ENCODE measurements around the gene RUVBL2. TPM values are rescaled to one million over a fixed set of nuclear protein-coding genes. Genes with fewer than 3 reads are reported as not detected.
A peak's percentile ranks its signal among the peaks of the same experiment; 100 is the strongest.

RUVBL2 gene
- total and polyA plus RNA-seq, 9 donors = 55.3 to 72.5 (median 66.4) TPM

GRCh38 chr19:48969276-48970138 is 24.2 kb upstream of the RUVBL2 start:
- no peak overlapping the region for H3K4me3 ChIP-seq (ENCODE audit: low read length)
- no peaks in the 10 kb centered on the region for H3K9me3 ChIP-seq (replicated peaks; ENCODE audit: control insufficient read depth, low read depth, low read length)
- H3K4me1 ChIP-seq (ENCODE audit: control insufficient read depth, insufficient read depth, low read length) = peaks cover 13% of the 10 kb centered on the region
- no peak overlapping the region for H3K27ac ChIP-seq (ENCODE audit: low read length)
- peaks cover 70% of the 10 kb centered on the region for H3K36me3 ChIP-seq (ENCODE audit: control insufficient read depth, insufficient read depth, low read length)
- DNase-seq = no peak
- 93% methylated on average over 32 of the region's 45 CpGs for WGBS (ENCODE audit: insufficient coverage)
- H3K27me3 ChIP-seq (ENCODE audit: control insufficient read depth, insufficient read depth, low read length) = no peaks in the 10 kb centered on the region

- Histone ChIP-seq H3K9me3 (replicated peaks; ENCODE audit: control insufficient read depth, low read depth, low read length) (no peaks in the 10 kb centered on the region), H3K4me3 (ENCODE audit: low read length) (no peak overlapping the region), H3K27me3 (ENCODE audit: control insufficient read depth, insufficient read depth, low read length) (no peaks in the 10 kb centered on the region), H3K27ac (ENCODE audit: low read length) (no peak overlapping the region), H3K36me3 (ENCODE audit: control insufficient read depth, insufficient read depth, low read length) (peaks cover 71% of the 10 kb centered on the region), H3K4me1 (ENCODE audit: control insufficient read depth, insufficient read depth, low read length) (peaks cover 10% of the 10 kb centered on the region)
- DNase-seq = no peak
- 89% methylated on average over 16 of the region's 23 CpGs for WGBS (ENCODE audit: insufficient coverage)
Observed at GRCh38 chr19:48970139-48970766, 23.4 kb upstream of the RUVBL2 start.

GRCh38 chr19:48970923-48971395 is 22.7 kb upstream of the RUVBL2 start:
- no peaks in the 10 kb centered on the region for H3K9me3 ChIP-seq (replicated peaks; ENCODE audit: control insufficient read depth, low read depth, low read length)
- peak; percentile 86 for DNase-seq
- peaks cover 8% of the 10 kb centered on the region for H3K4me1 ChIP-seq (ENCODE audit: control insufficient read depth, insufficient read depth, low read length)
- peaks cover 72% of the 10 kb centered on the region for H3K36me3 ChIP-seq (ENCODE audit: control insufficient read depth, insufficient read depth, low read length)
- WGBS (ENCODE audit: insufficient coverage) = 0% methylated on average over 2 of the region's 19 CpGs
- no peaks in the 10 kb centered on the region for H3K27me3 ChIP-seq (ENCODE audit: control insufficient read depth, insufficient read depth, low read length)
- no peak overlapping the region for H3K4me3 ChIP-seq (ENCODE audit: low read length)
- H3K27ac ChIP-seq (ENCODE audit: low read length) = no peak overlapping the region

GRCh38 chr19:48975947-48976847 is 17.5 kb upstream of the RUVBL2 start:
- no peak overlapping the region for H3K4me3 ChIP-seq (ENCODE audit: low read length)
- H3K27me3 ChIP-seq (ENCODE audit: control insufficient read depth, insufficient read depth, low read length) = no peaks in the 10 kb centered on the region
- no peaks in the 10 kb centered on the region for H3K9me3 ChIP-seq (replicated peaks; ENCODE audit: control insufficient read depth, low read depth, low read length)
- peaks cover 17% of the 10 kb centered on the region for H3K4me1 ChIP-seq (ENCODE audit: control insufficient read depth, insufficient read depth, low read length)
- H3K36me3 ChIP-seq (ENCODE audit: control insufficient read depth, insufficient read depth, low read length) = peaks cover 61% of the 10 kb centered on the region
- DNase-seq = peak; percentile 66
- no peak overlapping the region for H3K27ac ChIP-seq (ENCODE audit: low read length)
- WGBS (ENCODE audit: insufficient coverage) = 91% methylated on average over 4 of the region's 13 CpGs

- Histone ChIP-seq H3K9me3 (replicated peaks; ENCODE audit: control insufficient read depth, low read depth, low read length) (no peaks in the 10 kb centered on the region), H3K27me3 (ENCODE audit: control insufficient read depth, insufficient read depth, low read length) (no peaks in the 10 kb centered on the region), H3K36me3 (ENCODE audit: control insufficient read depth, insufficient read depth, low read length) (peaks cover 62% of the 10 kb centered on the region), H3K4me3 (ENCODE audit: low read length) (no peak overlapping the region), H3K4me1 (ENCODE audit: control insufficient read depth, insufficient read depth, low read length) (peaks cover 17% of the 10 kb centered on the region), H3K27ac (ENCODE audit: low read length) (no peak overlapping the region)
- 80% methylated on average over 1 of the region's 2 CpGs for WGBS (ENCODE audit: insufficient coverage)
- DNase-seq = no peak
Observed at GRCh38 chr19:48977061-48977460, 16.6 kb upstream of the RUVBL2 start.

- Histone ChIP-seq H3K36me3 (ENCODE audit: control insufficient read depth, insufficient read depth, low read length) (peaks cover 72% of the 10 kb centered on the region), H3K4me1 (ENCODE audit: control insufficient read depth, insufficient read depth, low read length) (peaks cover 17% of the 10 kb centered on the region), H3K4me3 (ENCODE audit: low read length) (no peak overlapping the region), H3K27me3 (ENCODE audit: control insufficient read depth, insufficient read depth, low read length) (no peaks in the 10 kb centered on the region), H3K9me3 (replicated peaks; ENCODE audit: control insufficient read depth, low read depth, low read length) (no peaks in the 10 kb centered on the region), H3K27ac (ENCODE audit: low read length) (no peak overlapping the region)
- no peak for DNase-seq
- WGBS (ENCODE audit: insufficient coverage) = 80% methylated on average over 1 of the region's 9 CpGs
Observed at GRCh38 chr19:48982280-48982679, 11.4 kb upstream of the RUVBL2 start.

- H3K27ac ChIP-seq (ENCODE audit: low read length) = no peak overlapping the region
- no peaks in the 10 kb centered on the region for H3K27me3 ChIP-seq (ENCODE audit: control insufficient read depth, insufficient read depth, low read length)
- WGBS (ENCODE audit: insufficient coverage) = 96% methylated on average over 13 of the region's 13 CpGs
- peaks cover 21% of the 10 kb centered on the region for H3K4me1 ChIP-seq (ENCODE audit: control insufficient read depth, insufficient read depth, low read length)
- peaks cover 81% of the 10 kb centered on the region for H3K36me3 ChIP-seq (ENCODE audit: control insufficient read depth, insufficient read depth, low read length)
- H3K9me3 ChIP-seq (replicated peaks; ENCODE audit: control insufficient read depth, low read depth, low read length) = no peaks in the 10 kb centered on the region
- no peak overlapping the region for H3K4me3 ChIP-seq (ENCODE audit: low read length)
- DNase-seq = no peak
Observed at GRCh38 chr19:48985711-48986110, 8.0 kb upstream of the RUVBL2 start.

GRCh38 chr19:48986211-48986610 is 7.5 kb upstream of the RUVBL2 start:
- no peak overlapping the region for H3K4me3 ChIP-seq (ENCODE audit: low read length)
- 92% methylated on average over 1 of the region's 3 CpGs for WGBS (ENCODE audit: insufficient coverage)
- peaks cover 26% of the 10 kb centered on the region for H3K4me1 ChIP-seq (ENCODE audit: control insufficient read depth, insufficient read depth, low read length)
- H3K36me3 ChIP-seq (ENCODE audit: control insufficient read depth, insufficient read depth, low read length) = peaks cover 84% of the 10 kb centered on the region
- no peaks in the 10 kb centered on the region for H3K27me3 ChIP-seq (ENCODE audit: control insufficient read depth, insufficient read depth, low read length)
- H3K27ac ChIP-seq (ENCODE audit: low read length) = no peak overlapping the region
- no peak for DNase-seq
- H3K9me3 ChIP-seq (replicated peaks; ENCODE audit: control insufficient read depth, low read depth, low read length) = no peaks in the 10 kb centered on the region

- no peak for DNase-seq
- H3K4me1 ChIP-seq (ENCODE audit: control insufficient read depth, insufficient read depth, low read length) = peaks cover 37% of the 10 kb centered on the region
- no peak overlapping the region for H3K4me3 ChIP-seq (ENCODE audit: low read length)
- H3K27me3 ChIP-seq (ENCODE audit: control insufficient read depth, insufficient read depth, low read length) = no peaks in the 10 kb centered on the region
- H3K9me3 ChIP-seq (replicated peaks; ENCODE audit: control insufficient read depth, low read depth, low read length) = no peaks in the 10 kb centered on the region
- H3K36me3 ChIP-seq (ENCODE audit: control insufficient read depth, insufficient read depth, low read length) = peaks cover 74% of the 10 kb centered on the region
- no peak overlapping the region for H3K27ac ChIP-seq (ENCODE audit: low read length)
- 81% methylated on average over 5 of the region's 7 CpGs for WGBS (ENCODE audit: insufficient coverage)
Observed at GRCh38 chr19:48987323-48987722, 6.4 kb upstream of the RUVBL2 start.

- WGBS (ENCODE audit: insufficient coverage) = 96% methylated on average over 4 of the region's 7 CpGs
- Histone ChIP-seq H3K9me3 (replicated peaks; ENCODE audit: control insufficient read depth, low read depth, low read length) (no peaks in the 10 kb centered on the region), H3K4me1 (ENCODE audit: control insufficient read depth, insufficient read depth, low read length) (peaks cover 42% of the 10 kb centered on the region), H3K36me3 (ENCODE audit: control insufficient read depth, insufficient read depth, low read length) (peaks cover 65% of the 10 kb centered on the region), H3K27me3 (ENCODE audit: control insufficient read depth, insufficient read depth, low read length) (no peaks in the 10 kb centered on the region), H3K27ac (ENCODE audit: low read length) (no peak overlapping the region), H3K4me3 (ENCODE audit: low read length) (no peak overlapping the region)
- no peak for DNase-seq
Observed at GRCh38 chr19:48988286-48988685, 5.4 kb upstream of the RUVBL2 start.

Data from muscle of leg (tissue), 11 donors.